Esophagus squamous epithelium (tissue), 4 donors: ENCODE measurements around the gene SLC6A13.

Experiments used
- POLR2A ChIP-seq, 4 donors: fragments of 450-650 bp; IDR thresholded peaks; one replicate each; pipeline ENCODE4 v1.6.1; 2017; ENCODE audit warnings: antibody characterized with exemption in 4 of 4, mild to moderate bottlenecking in 4 of 4, moderate library complexity in 3 of 4
- TF ChIP-seq, protein P1 (sequence below), 6 experiments: fragments of 450-650 bp in 4 of 6; fragments of 200-600 bp in 2 of 6; sonication (generic) in 2 of 6; IDR thresholded peaks; one replicate each; pipeline ENCODE4 v1.5.1; 2016 to 2019; ENCODE audit warnings: antibody characterized with exemption in 6 of 6, mild to moderate bottlenecking in 4 of 6, moderate library complexity in 4 of 6

DNA sequence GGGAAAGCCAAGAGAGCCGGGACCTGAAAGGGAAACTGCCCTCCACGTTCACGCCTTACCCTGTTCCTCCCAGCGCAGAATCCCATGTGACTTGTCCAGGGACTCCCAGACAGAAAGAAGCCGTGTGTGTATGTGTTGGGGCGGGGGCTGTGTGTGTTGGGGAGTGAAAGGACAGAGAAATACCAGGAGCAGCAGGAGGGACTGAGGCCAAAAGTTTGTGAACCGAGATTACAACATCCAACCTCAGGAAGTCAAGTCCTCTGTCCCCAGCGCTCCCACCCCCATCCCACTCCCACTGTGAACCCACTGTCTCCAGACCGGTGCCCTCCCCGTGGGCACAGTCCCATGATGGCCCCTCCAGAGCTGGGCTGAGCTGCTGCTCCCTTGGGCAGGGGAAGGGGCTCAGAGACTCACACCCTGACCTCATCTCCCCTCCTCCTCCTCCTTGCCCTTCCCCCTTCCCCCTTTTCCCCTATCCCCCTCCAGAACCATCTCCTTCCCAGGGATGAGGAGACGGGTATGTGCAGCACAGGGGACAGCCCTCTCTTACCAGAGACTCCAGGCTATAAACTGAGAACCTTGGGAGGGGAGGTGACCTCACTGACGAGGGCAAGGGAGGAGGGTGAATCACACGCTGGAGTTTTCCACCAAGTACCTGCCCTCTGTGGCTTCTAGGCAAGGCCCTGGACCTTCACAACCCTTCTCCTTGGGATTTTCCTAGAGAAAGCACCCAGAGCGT, 48.5 kb downstream of the SLC6A13 start, which contains the start of gene SLC6A12:
- TF ChIP-seq, protein P1, sequence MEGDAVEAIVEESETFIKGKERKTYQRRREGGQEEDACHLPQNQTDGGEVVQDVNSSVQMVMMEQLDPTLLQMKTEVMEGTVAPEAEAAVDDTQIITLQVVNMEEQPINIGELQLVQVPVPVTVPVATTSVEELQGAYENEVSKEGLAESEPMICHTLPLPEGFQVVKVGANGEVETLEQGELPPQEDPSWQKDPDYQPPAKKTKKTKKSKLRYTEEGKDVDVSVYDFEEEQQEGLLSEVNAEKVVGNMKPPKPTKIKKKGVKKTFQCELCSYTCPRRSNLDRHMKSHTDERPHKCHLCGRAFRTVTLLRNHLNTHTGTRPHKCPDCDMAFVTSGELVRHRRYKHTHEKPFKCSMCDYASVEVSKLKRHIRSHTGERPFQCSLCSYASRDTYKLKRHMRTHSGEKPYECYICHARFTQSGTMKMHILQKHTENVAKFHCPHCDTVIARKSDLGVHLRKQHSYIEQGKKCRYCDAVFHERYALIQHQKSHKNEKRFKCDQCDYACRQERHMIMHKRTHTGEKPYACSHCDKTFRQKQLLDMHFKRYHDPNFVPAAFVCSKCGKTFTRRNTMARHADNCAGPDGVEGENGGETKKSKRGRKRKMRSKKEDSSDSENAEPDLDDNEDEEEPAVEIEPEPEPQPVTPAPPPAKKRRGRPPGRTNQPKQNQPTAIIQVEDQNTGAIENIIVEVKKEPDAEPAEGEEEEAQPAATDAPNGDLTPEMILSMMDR (IDR thresholded peaks at IDR 0.05) = no peak
- TF ChIP-seq POLR2A (IDR thresholded peaks at IDR 0.05) = no peak
